Suppressor macrophage (primary cell): ENCODE results near the gene OR2T3.
"Not testable (repeated sequence)": the region's sequence is repeated elsewhere in the genome, so short reads cannot be mapped to it uniquely, and the experiment has no call there.

ENCODE experiments used
- DNase-seq, 4 experiments: peaks; one replicate each; pipeline ENCODE4 v3.0.0-alpha.2; 2020 to 2022
- total RNA-seq, 17 experiments: gene quantifications; one replicate each; lab custom pipeline; 2026; ENCODE audit warnings: mixed read lengths in 6 of 17, inconsistent platforms in 3 of 17; lab: John Stamatoyannopoulos, UW

Gene OR2T3, protein sequence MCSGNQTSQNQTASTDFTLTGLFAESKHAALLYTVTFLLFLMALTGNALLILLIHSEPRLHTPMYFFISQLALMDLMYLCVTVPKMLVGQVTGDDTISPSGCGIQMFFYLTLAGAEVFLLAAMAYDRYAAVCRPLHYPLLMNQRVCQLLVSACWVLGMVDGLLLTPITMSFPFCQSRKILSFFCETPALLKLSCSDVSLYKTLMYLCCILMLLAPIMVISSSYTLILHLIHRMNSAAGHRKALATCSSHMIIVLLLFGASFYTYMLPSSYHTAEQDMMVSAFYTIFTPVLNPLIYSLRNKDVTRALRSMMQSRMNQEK
- 0 to 0.44 (median 0) reads per million in 17 experiments for total RNA-seq

- DNase-seq, result not testable (repeated sequence)
These were observed at the start of gene OR2T3 for GRCh38 chr1:248473051-248473450. Gene OR2T3, plus strand, starts transcription at chr1:248473351. Its CDS starts 0 bp downstream, at chr1:248473351.

DNA sequence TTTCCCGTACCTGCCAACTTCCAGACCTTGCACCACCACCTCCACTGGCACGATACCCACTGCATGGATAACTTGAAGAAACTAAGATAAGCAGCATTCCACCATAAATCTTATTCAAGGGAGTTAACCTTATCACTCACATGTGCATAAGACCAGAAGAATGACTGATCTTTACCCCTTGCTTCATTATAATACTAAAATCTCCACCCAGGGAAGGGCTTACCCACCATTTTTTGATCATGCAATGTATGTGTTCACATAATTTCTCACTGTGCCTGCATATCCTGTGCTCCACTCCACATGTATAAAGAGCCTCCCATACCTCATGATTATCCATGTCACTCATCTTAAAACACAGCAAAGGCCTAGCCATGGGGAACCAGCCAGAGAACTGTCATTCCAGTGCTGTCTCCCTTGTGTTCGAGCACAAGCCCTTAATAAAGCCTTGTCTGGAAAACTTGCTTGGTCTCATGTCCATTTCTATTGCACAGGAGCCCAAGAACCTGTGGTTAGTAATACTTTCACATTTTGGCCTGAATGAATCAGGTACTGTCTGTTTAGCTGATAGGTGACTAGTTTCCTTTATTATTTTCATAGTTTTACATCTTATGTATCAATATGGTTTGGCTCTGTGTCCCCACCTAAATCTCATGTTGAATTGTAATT is 45.5 kb upstream of the OR2T3 start:
- DNase-seq, result not testable (repeated sequence)

GRCh38 chr1:248428192-248428533 is 45.0 kb upstream of the OR2T3 start:
- DNase-seq, result not testable (repeated sequence)

DNA sequence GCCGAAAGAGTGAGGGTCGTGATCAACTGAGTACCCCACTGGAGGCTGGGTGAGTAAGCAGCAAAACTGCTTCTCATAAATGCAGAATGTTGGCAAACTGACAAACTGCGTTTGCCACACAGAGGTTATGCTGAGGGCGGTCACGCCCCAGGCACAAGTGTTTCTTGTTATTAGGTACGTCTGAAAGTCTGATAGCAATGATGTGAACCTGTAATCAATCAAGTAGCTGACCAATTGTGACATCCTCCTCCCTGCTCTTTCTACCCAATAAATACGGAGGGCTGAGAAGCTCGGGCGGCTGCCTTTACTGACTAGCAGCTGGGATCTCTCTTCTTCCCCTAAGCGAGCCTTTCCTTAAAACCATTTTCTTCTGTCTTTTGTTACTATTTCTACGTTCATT is 41.5 kb upstream of the OR2T3 start:
- DNase-seq, result not testable (repeated sequence)

GRCh38 chr1:248432201-248432600 is 41.0 kb upstream of the OR2T3 start:
- DNase-seq, result not testable (repeated sequence)

- not testable (repeated sequence) for DNase-seq
These were observed 39.2 kb upstream of the OR2T3 start for GRCh38 chr1:248433811-248434415.

DNA sequence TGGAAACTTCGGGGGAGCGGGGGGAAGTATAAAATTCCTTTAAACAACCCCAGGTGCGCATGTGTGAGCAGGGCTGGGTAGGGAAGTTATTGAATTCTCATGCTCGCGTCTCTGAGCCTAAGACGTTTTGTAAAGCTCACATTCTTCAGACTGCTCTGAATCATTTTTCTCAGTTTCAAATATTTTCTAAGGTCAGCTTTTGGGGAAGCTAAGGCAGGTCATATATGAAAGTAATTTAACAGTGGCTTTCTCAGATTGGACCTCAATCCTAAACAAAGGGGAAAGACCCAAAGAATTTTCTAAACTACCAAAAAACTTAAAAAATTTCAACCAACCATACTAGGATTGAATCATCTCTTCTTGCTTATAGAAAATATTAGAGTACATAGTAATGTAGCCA is 38.2 kb upstream of the OR2T3 start:
- not testable (repeated sequence) for DNase-seq

GRCh38 chr1:248436303-248436702 is 36.8 kb upstream of the OR2T3 start:
- not testable (repeated sequence) for DNase-seq

- not testable (repeated sequence) for DNase-seq
These were observed 34.5 kb upstream of the OR2T3 start for GRCh38 chr1:248438668-248439067.

GRCh38 chr1:248439283-248439682 is 33.9 kb upstream of the OR2T3 start:
- DNase-seq, result not testable (repeated sequence)

- not testable (repeated sequence) for DNase-seq
These were observed 30.5 kb upstream of the OR2T3 start for GRCh38 chr1:248442500-248443277.

- not testable (repeated sequence) for DNase-seq
These were observed 28.5 kb upstream of the OR2T3 start for GRCh38 chr1:248444603-248445002.

DNA sequence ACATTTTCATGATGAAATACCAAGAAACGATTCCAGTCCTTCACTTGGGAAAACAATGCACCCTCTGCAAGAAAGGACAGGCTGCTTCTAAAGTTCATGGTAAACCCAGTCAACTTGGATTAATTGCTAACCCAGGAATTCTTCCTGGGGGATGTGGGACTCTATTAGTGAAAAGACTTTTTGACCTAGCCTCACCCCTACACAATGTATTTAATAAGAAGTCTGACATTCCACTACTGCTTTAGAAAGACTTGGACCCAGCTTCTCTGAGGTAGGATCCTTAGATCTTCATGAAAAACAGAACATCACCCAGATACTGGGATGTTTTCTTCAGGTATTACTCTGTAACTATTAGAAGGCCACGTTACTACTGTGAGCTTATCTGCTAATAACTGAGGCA is 27.8 kb upstream of the OR2T3 start, which contains the start of gene OR2T2:
OR2T2 (plus strand) TSS at position 239 of the 400 bp plus-strand sequence. CDS start 7,161 bp downstream, outside the sequence.
- DNase-seq, result not testable (repeated sequence)

- not testable (repeated sequence) for DNase-seq
These were observed 24.6 kb upstream of the OR2T3 start for GRCh38 chr1:248448409-248449074.

- not testable (repeated sequence) for DNase-seq
These were observed 23.2 kb upstream of the OR2T3 start for GRCh38 chr1:248449821-248450465.

DNA sequence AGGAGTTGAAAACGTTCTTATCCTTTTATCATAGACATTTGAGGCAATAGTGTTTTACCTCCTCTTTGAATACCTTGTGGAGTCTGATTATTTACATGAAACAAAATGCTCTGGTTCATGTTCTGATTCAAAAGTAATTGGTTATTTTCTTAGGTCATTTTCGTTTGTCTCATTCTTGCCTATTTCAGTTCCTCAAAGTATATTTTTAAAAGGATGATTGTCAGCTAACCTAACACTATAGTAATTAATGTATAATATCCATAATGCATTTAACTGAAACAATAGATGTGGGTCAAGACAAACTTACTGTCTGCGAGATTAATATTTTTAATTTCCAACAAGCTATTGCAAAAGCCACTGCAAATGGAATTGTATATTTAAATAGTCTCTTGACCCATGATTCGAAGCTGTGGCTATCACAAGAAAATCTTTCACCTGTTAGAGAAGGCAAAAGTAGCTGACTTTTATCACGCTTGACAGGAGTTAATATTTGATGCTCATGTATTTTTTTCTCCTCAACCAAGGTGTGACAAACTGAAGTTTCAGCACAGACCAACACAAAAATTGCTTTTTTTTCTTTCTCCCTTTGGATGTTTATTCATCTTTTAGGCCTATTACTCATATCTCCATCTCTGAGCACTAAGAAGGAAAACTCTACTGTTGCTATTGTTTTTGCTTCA is 22.5 kb upstream of the OR2T3 start:
- DNase-seq, result not testable (repeated sequence)

DNA sequence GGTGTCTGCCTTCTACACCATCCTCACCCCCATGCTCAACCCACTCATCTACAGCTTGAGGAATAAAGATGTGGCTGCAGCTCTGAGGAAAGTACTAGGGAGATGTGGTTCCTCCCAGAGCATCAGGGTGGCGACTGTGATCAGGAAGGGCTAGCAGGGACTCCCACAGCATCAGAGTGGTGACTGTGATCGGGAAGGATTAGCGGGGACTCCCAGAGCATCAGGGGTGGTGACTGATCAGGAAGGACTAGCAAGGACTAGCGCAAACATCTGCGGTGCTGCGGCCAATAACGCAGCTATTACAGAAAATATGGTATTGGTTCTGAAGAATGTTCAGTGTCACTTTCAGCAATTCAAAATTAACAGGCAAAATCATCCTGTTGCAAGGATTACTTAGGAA is 19.5 kb upstream of the OR2T3 start:
- not testable (repeated sequence) for DNase-seq

- not testable (repeated sequence) for DNase-seq
These were observed 18.1 kb upstream of the OR2T3 start for GRCh38 chr1:248455045-248455444.

GRCh38 chr1:248456635-248457034 is 16.5 kb upstream of the OR2T3 start:
- DNase-seq, result not testable (repeated sequence)

DNA sequence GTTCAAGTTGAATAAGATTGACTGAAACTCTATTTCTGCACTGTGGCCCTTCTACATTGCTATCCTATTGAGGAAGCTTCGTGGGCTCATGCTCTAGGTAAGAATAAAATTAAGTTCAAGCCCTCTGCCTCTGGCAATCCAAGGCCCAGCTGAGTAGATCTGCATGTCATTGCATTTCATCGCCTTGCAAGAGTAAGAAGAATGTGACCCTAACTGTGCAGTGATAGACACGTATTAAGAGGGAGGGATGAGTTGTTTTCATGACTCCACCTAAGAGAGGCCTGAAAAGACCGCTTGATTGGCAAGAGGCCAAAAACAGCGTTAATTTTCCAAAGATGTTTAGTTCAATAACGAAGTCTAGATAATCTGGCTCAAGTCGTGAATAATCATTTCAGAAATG is 14.0 kb upstream of the OR2T3 start:
- DNase-seq, result not testable (repeated sequence)

GRCh38 chr1:248471154-248471553 is 2.0 kb upstream of the OR2T3 start:
- no peak for DNase-seq
